ENCODE measurements around the gene CREB1.

- no peak for TF ChIP-seq POLR2A (IDR thresholded peaks at IDR 0.05)
- TF ChIP-seq, protein P1, sequence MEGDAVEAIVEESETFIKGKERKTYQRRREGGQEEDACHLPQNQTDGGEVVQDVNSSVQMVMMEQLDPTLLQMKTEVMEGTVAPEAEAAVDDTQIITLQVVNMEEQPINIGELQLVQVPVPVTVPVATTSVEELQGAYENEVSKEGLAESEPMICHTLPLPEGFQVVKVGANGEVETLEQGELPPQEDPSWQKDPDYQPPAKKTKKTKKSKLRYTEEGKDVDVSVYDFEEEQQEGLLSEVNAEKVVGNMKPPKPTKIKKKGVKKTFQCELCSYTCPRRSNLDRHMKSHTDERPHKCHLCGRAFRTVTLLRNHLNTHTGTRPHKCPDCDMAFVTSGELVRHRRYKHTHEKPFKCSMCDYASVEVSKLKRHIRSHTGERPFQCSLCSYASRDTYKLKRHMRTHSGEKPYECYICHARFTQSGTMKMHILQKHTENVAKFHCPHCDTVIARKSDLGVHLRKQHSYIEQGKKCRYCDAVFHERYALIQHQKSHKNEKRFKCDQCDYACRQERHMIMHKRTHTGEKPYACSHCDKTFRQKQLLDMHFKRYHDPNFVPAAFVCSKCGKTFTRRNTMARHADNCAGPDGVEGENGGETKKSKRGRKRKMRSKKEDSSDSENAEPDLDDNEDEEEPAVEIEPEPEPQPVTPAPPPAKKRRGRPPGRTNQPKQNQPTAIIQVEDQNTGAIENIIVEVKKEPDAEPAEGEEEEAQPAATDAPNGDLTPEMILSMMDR (IDR thresholded peaks at IDR 0.05), result no peak
Observed at GRCh38 chr2:207600231-207600630, 70.5 kb downstream of the CREB1 start.

All from adrenal gland (tissue), 5 donors.